SK-N-SH treated with all-trans-retinoic acid at 6 μM for 48 hours (cell line): ENCODE measurements around the gene PLVAP.

Experiments
- ATAC-seq: fragments of 200-7000 bp; cut with Tn5 transposase; 3 replicates; pipeline ENCODE4 v1.9.1; 2020; ENCODE audit warnings: mild to moderate bottlenecking, moderate library complexity
- BACH2 ChIP-seq: fragments of 250-450 bp; sonication (Bioruptor Pico); IDR thresholded peaks from 2 replicates; pipeline ENCODE4 v1.9.0; 2021; ENCODE audit warnings: mild to moderate bottlenecking, borderline replicate concordance
- CSDC2 ChIP-seq: fragments of 250-450 bp; sonication (Bioruptor Pico); IDR thresholded peaks from 2 replicates; pipeline ENCODE4 v1.5.0; 2020; ENCODE audit warnings: mild to moderate bottlenecking, moderate library complexity
- ESRRG ChIP-seq: fragments of 250-450 bp; sonication (Bioruptor Pico); IDR thresholded peaks from 2 replicates; pipeline ENCODE4 v1.6.1; 2021; ENCODE audit warnings: mild to moderate bottlenecking
- GLIS3 ChIP-seq: fragments of 250-450 bp; sonication (Bioruptor Pico); IDR thresholded peaks from 2 replicates; pipeline ENCODE4 v1.5.0; 2020; ENCODE audit warnings: mild to moderate bottlenecking, moderate library complexity
- ISL1 ChIP-seq: fragments of 250-450 bp; sonication (Bioruptor Pico); IDR thresholded peaks from 2 replicates; pipeline ENCODE4 v2.1.2; 2022; ENCODE audit warnings: mild to moderate bottlenecking, moderate library complexity
- PPARA ChIP-seq: fragments of 250-450 bp; sonication (Bioruptor Pico); IDR thresholded peaks from 2 replicates; pipeline ENCODE4 v1.5.0; 2020; ENCODE audit warnings: mild to moderate bottlenecking, borderline replicate concordance
- RARB ChIP-seq: fragments of 250-450 bp; sonication (Bioruptor Pico); IDR thresholded peaks from 2 replicates; pipeline ENCODE4 v1.8.0; 2021; ENCODE audit warnings: mild to moderate bottlenecking, moderate library complexity
- SNAI2 ChIP-seq: fragments of 250-450 bp; sonication (Bioruptor Pico); IDR thresholded peaks from 2 replicates; pipeline ENCODE4 v1.5.0; 2020; ENCODE audit warnings: mild to moderate bottlenecking, moderate library complexity
- TCF4 ChIP-seq: fragments of 250-450 bp; sonication (Bioruptor Pico); IDR thresholded peaks from 2 replicates; pipeline ENCODE4 v1.8.0; 2021; ENCODE audit warnings: mild to moderate bottlenecking, moderate library complexity, borderline replicate concordance
- TOX ChIP-seq: fragments of 250-450 bp; sonication (Bioruptor Pico); IDR thresholded peaks from 2 replicates; pipeline ENCODE4 v1.8.0; 2021; ENCODE audit warnings: mild to moderate bottlenecking, moderate library complexity, borderline replicate concordance
- ZC3H10 ChIP-seq: fragments of 250-450 bp; sonication (Bioruptor Pico); IDR thresholded peaks from 2 replicates; pipeline ENCODE4 v1.5.1; 2021; ENCODE audit warnings: mild to moderate bottlenecking, moderate library complexity
- ZFP3 ChIP-seq: fragments of 250-450 bp; sonication (Bioruptor Pico); IDR thresholded peaks from 2 replicates; pipeline ENCODE4 v1.5.0; 2020; ENCODE audit warnings: mild to moderate bottlenecking, moderate library complexity
- ZFP30 ChIP-seq: fragments of 450-650 bp; formaldehyde crosslinking; IDR thresholded peaks from 2 replicates; pipeline ENCODE4 v1.5.0; 2022; ENCODE audit warnings: mild to moderate bottlenecking, moderate library complexity
- ZNF565 ChIP-seq: fragments of 450-650 bp; formaldehyde crosslinking; conservative IDR thresholded peaks from 2 replicates; pipeline ENCODE4 v1.5.0; 2020; ENCODE audit warnings: low read depth, mild to moderate bottlenecking, moderate library complexity
- TF ChIP-seq, protein P1 (sequence below): fragments of 250-450 bp; sonication (Bioruptor Pico); IDR thresholded peaks from 2 replicates; pipeline ENCODE4 v1.8.0; 2021; ENCODE audit warnings: low read depth, mild to moderate bottlenecking, moderate library complexity, borderline replicate concordance
- TF ChIP-seq, protein P2 (sequence below): fragments of 250-450 bp; sonication (Bioruptor Pico); IDR thresholded peaks from 2 replicates; pipeline ENCODE4 v1.8.0; 2020; ENCODE audit warnings: mild to moderate bottlenecking, moderate library complexity, borderline replicate concordance
- TF ChIP-seq, protein P3 (sequence below): fragments of 250-450 bp; sonication (Bioruptor Pico); IDR thresholded peaks from 2 replicates; pipeline ENCODE4 v1.5.0; 2020; ENCODE audit warnings: mild to moderate bottlenecking, moderate library complexity
- TF ChIP-seq, protein P4 (sequence below): fragments of 250-450 bp; sonication (Bioruptor Pico); IDR thresholded peaks from 2 replicates; pipeline ENCODE4 v1.5.1; 2021; ENCODE audit warnings: mild to moderate bottlenecking, moderate library complexity
- TF ChIP-seq, protein P5 (sequence below): fragments of 250-450 bp; sonication (Bioruptor Pico); IDR thresholded peaks from 2 replicates; pipeline ENCODE4 v1.5.1; 2020; ENCODE audit warnings: low read depth, mild to moderate bottlenecking, moderate library complexity

The PLVAP gene

DNA sequence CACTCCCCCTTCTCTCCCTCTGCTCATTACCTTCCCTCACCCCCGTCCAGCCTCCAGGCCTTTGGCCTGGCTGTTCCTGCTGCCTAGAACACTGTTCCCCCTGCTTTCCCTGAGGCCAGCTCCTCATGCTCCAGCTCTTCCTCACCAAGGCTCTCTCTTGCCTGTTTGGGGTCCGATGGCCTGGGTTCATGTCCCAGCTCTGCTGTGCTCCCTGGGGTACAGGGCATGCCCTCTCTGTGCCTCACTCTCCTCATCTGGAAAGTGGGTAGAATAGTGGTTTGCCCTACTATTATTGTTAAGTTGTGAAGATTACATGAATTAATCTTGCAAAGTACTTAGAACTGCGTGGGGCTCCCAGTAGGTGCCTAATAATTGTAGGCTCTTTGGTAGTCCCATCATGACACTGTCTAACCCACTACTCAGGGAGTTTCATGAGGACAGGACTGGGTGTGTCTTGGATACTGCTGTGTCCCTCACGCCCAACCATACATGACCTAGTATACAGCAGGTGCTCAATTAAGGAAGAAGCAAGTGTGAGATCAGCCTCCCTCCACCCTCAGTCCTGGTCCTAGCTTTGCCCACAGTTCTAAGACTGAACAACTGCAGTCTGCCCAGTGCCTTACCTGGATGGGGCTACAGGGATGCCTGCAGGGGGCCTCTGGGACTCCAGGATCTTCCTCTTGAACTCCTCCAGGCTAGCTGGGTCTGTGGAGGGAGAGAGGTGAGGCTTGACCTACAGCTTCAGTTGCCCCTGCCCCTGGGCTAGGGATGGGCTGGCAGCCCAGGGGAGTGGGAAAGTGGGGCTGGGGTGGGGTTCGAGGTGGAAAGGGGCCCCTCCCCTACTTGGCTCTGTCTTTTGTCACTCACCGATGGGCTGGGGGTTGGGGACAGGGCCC is 17.0 kb downstream of the PLVAP start:
- ATAC-seq: no peak
- no peak for TF ChIP-seq TOX (CRISPR knock-in tag)

DNA sequence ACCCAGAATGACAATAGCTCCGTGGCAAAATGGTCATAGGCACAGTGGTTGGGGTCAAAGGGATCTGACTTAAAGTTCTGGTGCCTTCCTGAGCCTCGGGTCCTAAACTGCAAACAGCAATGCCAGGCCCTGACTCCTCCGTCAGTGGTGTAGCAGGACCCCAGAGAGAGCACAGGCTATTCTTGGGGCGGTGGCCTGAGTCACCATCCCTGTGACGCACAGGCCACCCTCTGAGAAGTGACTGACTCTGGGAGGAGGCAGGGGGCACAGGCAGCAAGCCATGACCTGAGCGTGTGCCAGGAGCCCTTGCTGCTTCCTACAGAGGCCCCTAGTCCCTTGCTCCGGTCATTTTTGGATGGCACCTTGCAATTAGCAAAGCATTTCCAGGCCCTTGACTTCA is 18.7 kb downstream of the PLVAP start:
- TF ChIP-seq, protein P1, sequence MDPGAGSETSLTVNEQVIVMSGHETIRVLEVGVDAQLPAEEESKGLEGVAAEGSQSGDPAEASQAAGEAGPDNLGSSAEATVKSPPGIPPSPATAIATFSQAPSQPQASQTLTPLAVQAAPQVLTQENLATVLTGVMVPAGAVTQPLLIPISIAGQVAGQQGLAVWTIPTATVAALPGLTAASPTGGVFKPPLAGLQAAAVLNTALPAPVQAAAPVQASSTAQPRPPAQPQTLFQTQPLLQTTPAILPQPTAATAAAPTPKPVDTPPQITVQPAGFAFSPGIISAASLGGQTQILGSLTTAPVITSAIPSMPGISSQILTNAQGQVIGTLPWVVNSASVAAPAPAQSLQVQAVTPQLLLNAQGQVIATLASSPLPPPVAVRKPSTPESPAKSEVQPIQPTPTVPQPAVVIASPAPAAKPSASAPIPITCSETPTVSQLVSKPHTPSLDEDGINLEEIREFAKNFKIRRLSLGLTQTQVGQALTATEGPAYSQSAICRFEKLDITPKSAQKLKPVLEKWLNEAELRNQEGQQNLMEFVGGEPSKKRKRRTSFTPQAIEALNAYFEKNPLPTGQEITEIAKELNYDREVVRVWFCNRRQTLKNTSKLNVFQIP: no peak
- TF ChIP-seq ZFP30 (CRISPR knock-in tag): no peak
- TF ChIP-seq CSDC2 (CRISPR knock-in tag): no peak
- no peak for TF ChIP-seq ZC3H10 (CRISPR knock-in tag)
- no peak for TF ChIP-seq PPARA (CRISPR knock-in tag)
- TF ChIP-seq, protein P2, sequence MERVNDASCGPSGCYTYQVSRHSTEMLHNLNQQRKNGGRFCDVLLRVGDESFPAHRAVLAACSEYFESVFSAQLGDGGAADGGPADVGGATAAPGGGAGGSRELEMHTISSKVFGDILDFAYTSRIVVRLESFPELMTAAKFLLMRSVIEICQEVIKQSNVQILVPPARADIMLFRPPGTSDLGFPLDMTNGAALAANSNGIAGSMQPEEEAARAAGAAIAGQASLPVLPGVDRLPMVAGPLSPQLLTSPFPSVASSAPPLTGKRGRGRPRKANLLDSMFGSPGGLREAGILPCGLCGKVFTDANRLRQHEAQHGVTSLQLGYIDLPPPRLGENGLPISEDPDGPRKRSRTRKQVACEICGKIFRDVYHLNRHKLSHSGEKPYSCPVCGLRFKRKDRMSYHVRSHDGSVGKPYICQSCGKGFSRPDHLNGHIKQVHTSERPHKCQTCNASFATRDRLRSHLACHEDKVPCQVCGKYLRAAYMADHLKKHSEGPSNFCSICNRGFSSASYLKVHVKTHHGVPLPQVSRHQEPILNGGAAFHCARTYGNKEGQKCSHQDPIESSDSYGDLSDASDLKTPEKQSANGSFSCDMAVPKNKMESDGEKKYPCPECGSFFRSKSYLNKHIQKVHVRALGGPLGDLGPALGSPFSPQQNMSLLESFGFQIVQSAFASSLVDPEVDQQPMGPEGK (CRISPR knock-in tag): no peak
- TF ChIP-seq RARB (CRISPR knock-in tag): no peak
- no peak for TF ChIP-seq ESRRG
- no peak for TF ChIP-seq GLIS3 (CRISPR knock-in tag)
- TF ChIP-seq ZFP3 (CRISPR knock-in tag): no peak
- TF ChIP-seq, protein P3, sequence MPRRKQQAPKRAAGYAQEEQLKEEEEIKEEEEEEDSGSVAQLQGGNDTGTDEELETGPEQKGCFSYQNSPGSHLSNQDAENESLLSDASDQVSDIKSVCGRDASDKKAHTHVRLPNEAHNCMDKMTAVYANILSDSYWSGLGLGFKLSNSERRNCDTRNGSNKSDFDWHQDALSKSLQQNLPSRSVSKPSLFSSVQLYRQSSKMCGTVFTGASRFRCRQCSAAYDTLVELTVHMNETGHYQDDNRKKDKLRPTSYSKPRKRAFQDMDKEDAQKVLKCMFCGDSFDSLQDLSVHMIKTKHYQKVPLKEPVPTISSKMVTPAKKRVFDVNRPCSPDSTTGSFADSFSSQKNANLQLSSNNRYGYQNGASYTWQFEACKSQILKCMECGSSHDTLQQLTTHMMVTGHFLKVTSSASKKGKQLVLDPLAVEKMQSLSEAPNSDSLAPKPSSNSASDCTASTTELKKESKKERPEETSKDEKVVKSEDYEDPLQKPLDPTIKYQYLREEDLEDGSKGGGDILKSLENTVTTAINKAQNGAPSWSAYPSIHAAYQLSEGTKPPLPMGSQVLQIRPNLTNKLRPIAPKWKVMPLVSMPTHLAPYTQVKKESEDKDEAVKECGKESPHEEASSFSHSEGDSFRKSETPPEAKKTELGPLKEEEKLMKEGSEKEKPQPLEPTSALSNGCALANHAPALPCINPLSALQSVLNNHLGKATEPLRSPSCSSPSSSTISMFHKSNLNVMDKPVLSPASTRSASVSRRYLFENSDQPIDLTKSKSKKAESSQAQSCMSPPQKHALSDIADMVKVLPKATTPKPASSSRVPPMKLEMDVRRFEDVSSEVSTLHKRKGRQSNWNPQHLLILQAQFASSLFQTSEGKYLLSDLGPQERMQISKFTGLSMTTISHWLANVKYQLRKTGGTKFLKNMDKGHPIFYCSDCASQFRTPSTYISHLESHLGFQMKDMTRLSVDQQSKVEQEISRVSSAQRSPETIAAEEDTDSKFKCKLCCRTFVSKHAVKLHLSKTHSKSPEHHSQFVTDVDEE (CRISPR knock-in tag): no peak
- TF ChIP-seq SNAI2 (CRISPR knock-in tag): no peak
- no peak for TF ChIP-seq ISL1
- no peak for TF ChIP-seq BACH2 (CRISPR knock-in tag)
- no peak for TF ChIP-seq TOX (CRISPR knock-in tag)
- no peak for TF ChIP-seq ZNF565
- ATAC-seq: no peak

DNA sequence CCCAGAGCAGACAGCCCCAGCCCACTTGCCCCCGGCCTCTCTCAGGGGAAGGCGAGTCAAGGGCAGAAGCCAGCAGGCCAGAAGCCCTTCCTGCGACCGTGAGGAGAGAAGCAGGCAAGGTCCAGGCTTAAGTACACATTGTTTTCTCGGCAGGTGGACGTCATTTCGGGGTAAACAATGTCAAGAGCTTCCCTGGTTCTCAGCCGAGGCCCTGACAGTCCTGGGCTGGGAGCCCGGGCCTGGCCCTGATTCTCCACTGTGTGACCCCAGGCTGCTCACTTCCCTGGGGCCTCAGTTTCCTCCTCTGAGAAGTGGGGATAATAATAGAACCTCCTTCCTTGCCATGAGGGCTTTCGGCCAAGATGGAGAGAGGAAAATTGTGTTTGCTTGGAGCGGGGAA is 19.4 kb downstream of the PLVAP start:
- ATAC-seq: no peak

More for the DNA sequence above, 19.4 kb downstream of the PLVAP start:
- TF ChIP-seq TOX (CRISPR knock-in tag) (no peak), ISL1 (no peak), RARB (CRISPR knock-in tag) (no peak), BACH2 (CRISPR knock-in tag) (no peak), TCF4 (CRISPR knock-in tag) (no peak), ZFP3 (CRISPR knock-in tag) (no peak), PPARA (CRISPR knock-in tag) (no peak), ZFP30 (CRISPR knock-in tag) (no peak), ESRRG (no peak), CSDC2 (CRISPR knock-in tag) (no peak)
- TF ChIP-seq, protein P4, sequence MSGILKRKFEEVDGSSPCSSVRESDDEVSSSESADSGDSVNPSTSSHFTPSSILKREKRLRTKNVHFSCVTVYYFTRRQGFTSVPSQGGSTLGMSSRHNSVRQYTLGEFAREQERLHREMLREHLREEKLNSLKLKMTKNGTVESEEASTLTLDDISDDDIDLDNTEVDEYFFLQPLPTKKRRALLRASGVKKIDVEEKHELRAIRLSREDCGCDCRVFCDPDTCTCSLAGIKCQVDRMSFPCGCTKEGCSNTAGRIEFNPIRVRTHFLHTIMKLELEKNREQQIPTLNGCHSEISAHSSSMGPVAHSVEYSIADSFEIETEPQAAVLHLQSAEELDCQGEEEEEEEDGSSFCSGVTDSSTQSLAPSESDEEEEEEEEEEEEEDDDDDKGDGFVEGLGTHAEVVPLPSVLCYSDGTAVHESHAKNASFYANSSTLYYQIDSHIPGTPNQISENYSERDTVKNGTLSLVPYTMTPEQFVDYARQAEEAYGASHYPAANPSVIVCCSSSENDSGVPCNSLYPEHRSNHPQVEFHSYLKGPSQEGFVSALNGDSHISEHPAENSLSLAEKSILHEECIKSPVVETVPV (CRISPR knock-in tag): no peak
- TF ChIP-seq, protein P5, sequence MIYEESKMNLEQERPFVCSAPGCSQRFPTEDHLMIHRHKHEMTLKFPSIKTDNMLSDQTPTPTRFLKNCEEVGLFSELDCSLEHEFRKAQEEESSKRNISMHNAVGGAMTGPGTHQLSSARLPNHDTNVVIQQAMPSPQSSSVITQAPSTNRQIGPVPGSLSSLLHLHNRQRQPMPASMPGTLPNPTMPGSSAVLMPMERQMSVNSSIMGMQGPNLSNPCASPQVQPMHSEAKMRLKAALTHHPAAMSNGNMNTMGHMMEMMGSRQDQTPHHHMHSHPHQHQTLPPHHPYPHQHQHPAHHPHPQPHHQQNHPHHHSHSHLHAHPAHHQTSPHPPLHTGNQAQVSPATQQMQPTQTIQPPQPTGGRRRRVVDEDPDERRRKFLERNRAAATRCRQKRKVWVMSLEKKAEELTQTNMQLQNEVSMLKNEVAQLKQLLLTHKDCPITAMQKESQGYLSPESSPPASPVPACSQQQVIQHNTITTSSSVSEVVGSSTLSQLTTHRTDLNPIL (CRISPR knock-in tag): no peak
- TF ChIP-seq, protein P2 (CRISPR knock-in tag): no peak
- TF ChIP-seq, protein P1: no peak
